Fibroblast of skin of abdomen (primary cell): ENCODE data around the gene ITPKC.
"Not testable (repeated sequence)": the region's sequence is repeated elsewhere in the genome, so short reads cannot be mapped to it uniquely, and the experiment has no call there.

Experiments
- DNase-seq: peaks from one replicate; pipeline ENCODE4 v3.0.0-alpha.2; 2013

Gene ITPKC

GRCh38 chr19:40742477-40742876 lies 25.6 kb downstream of the ITPKC start:
- no peak for DNase-seq

- DNase-seq, result no peak
Measured at GRCh38 chr19:40742886-40743285, 26.0 kb downstream of the ITPKC start.

GRCh38 chr19:40743926-40744325 lies 27.0 kb downstream of the ITPKC start:
- no peak for DNase-seq

GRCh38 chr19:40744554-40745401 lies 27.9 kb downstream of the ITPKC start:
- peak; percentile 17 for DNase-seq

DNA sequence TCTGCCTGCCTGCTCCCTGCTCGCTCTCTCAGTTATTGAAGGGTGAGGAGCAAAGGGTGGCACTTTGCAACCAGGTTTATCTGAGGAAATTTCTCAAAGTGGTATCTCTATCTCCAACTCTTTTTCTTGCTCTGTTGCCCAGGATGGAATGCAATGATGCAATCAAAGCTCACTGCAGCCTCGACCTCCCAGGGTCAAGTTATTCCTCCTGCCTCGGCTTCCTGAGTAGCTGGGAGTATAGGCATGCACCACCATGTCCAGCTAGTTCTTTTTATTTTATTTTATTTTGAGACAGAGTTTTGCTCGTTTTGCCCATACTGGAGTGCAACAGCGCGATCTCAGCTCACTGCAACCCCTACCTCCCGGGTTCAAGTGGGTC lies 28.5 kb downstream of the ITPKC start:
- peak; percentile 65 for DNase-seq

DNA sequence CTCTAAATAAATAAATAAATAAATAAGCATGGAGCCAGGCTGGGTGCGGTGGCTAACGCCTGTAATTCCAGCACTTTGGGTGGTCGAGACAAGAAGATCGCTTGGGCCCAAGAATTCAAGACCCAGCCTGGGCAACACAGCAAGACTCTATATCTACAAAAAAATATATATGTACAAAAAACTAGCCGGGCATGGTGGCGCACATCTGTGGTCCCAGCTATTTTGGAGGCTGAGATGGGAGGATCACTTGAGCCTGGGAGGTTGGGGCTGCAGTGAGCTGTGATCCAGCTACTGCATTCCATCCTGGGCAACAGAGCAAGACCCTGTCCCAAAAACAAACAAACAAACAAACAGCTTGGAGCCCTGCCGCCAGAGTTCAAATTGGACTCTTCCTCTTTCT lies 30.6 kb downstream of the ITPKC start:
- no peak for DNase-seq

- DNase-seq, result peak; percentile 100
Measured at GRCh38 chr19:40750058-40750873, 33.4 kb downstream of the ITPKC start, which contains the start of gene ACTMAP. Gene ACTMAP (minus strand): TSS chr19:40750477. CDS start chr19:40749803, 674 bp downstream.

- peak; percentile 98 for DNase-seq
Measured at GRCh38 chr19:40750874-40751537, 34.1 kb downstream of the ITPKC start, which contains the start of gene SNRPA. Gene SNRPA (plus strand): TSS chr19:40751203. CDS start chr19:40751409, 206 bp downstream.

DNA sequence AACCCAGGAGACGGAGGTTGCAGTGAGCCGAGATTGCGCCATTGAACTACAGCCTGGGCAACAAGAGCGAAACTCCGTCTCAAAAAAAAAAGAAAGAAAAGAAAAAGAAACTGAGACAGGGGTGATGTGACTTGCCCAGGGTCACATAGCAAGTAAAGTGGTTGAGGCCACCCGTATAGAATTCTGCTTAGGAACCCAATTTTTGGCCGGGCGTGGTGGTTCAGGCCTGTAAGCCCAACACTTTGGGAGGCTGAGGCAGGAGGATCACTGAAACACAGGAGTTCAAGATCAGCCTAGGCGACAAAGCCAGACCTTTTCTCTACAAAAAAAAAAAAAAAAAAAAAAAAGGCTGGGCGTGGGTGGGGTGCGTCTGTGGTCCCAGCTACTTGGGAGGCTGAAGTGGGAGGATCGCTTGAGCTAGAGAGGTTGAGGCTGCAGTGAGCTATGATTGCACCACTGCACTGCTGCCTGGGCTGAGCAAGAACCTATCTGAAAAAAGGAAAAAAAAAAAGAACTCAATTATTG lies 35.4 kb downstream of the ITPKC start:
- DNase-seq, result no peak

DNA sequence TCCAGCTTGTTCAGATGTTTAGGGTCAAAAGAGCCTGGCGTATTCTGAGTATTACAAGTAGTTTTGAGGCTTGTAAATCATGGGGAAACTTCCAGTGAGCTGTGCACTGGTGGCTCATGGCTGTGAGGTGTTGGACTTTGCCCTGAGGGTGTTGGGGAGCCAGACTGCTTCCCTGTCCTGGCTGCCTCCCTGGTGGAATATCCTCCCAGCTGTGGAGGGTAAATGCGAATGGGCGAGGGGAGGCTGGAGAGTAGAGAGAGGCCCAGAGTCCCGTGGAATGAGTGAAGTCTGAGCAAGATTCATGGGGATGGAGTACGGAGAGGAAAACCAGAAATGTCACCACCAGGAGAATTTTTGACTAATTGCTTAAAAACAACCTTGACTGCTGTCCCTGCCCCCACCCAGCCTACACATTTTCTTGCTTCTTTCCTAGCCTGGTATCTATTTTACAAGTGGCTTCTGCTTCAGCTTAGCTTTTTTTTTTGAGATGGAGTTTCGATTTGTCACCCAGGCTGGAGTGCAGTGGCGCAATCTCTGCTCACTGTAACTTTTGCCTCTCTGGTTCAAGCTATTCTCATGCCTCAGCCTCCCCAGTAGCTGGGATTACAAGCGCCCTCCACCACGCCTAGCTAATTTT lies 37.8 kb downstream of the ITPKC start:
- DNase-seq, result peak; percentile 42

DNA sequence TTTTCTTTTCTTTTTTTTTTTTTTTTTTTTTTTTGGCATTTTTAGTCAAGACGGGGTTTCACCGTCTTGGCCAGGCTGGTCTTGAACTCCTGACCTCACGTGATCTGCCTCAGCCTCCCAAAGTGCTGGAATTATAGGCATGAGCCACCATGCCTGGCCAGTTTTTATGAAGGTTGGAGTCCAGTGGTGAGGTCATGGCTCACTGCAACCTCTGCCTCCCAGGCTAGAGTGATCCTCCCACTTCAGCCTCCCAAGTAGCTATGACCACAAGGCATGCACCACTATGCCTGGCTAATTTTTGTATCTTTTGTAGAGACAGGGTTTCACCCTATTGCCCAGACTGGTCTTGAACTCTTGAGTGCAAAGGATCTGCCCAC lies 38.3 kb downstream of the ITPKC start:
- DNase-seq, result no peak

DNA sequence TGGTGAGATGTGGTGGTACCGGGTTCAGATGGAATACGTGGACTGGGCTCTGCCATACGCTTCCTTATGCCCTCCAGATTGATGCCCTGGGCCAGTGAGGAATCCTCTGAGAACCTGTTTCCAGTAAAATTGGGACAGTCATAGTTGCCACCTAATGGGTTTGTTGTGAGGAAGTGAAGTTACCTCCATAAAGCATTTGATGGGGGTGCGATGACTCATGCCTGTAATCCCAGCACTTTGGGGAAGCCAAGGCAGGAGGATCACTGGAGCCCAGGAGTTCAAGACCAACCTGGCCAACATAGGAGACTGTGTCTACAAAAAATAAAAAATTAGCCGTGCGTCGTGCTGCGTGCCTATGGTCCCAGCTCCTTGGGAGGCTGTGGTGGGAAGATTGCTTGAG lies 38.9 kb downstream of the ITPKC start:
- DNase-seq, result no peak

GRCh38 chr19:40756502-40757110 lies 39.7 kb downstream of the ITPKC start:
- no peak for DNase-seq

DNA sequence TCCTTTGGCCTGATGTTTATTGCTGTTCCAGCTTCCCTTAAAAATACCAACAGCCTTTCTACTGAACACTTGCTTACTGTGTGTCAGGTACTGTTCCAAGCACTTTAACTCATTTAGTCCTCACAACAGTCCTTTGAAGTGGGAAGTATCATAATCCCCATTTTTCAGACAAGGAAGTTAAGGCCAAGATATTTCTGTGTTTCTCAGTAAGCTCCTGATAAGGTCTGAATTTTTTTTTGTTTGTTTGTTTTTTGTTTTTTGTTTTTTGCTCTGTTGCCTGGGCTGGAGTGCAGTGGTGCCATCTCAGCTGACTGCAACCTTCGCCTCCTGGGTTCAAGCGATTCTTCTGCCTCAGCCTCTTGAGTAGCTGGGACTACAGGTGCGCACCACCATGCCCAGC lies 41.6 kb downstream of the ITPKC start:
- DNase-seq, result no peak

GRCh38 chr19:40759352-40759751 lies 42.4 kb downstream of the ITPKC start:
- no peak for DNase-seq

DNA sequence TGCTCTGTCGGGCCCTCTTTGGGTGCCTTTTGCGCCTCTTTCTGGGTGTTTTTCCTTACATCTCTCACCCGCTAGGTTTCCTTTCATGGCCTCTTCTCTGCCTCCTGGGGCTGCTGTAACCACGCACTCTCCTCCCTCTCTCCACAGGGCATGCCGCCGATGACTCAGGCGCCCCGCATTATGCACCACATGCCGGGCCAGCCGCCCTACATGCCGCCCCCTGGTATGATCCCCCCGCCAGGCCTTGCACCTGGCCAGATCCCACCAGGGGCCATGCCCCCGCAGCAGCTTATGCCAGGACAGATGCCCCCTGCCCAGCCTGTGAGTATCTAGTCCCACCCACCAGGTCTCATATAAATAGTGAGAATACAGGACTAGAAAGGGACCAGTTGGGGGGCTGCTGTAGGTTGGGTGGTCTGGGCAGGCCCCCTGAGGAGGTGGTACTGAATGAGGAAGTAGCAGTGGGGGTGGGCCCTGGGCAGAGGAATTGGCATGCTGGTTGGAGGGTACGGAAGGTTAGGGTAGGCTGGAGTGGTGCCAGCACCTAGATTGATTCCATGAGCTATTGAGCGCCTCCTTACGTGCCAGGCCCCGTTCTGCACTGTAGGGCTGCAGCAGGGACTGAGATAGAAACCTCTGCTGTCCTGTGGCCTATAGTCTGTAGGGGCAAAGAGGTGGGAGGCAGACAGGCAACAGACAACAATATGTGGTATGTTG lies 46.0 kb downstream of the ITPKC start:
- no peak for DNase-seq

DNA sequence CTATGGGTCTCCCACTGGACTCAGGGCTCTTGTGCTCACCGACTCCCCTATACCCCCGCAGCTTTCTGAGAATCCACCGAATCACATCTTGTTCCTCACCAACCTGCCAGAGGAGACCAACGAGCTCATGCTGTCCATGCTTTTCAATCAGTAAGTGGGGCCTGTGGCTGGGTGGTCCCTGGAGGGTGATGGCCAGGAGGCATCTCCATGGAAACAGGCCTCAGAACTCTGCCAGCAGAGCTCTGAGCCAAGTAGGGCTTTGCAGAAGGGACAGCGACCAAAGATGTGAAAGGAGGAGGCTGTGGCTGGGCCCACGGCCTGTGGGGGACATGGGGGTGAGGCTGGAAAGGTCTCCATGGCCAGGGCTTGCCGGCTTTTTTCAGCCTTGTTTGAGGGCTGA lies 46.6 kb downstream of the ITPKC start:
- DNase-seq, result no peak

- no peak for DNase-seq
Measured at GRCh38 chr19:40763963-40764362, 47.1 kb downstream of the ITPKC start.

DNA sequence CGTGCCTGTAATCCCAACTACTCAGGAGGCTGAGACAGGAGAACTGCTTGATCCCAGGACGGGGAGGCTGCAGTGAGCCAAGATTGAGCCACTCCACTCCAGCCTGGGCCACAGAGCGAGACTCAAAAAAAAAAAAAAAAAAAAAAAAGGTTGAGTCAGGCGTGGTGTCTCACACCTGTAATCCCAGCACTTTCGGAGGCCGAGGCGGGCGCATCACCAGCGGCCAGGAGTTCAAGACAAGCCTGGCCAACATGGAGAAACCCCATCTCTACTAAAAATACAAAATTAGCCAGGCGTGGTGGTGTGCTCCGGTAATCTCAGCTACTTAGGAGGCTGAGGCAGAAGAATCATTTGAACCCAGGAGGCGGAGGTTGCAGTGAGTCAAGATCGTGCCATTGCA lies 49.5 kb downstream of the ITPKC start:
- DNase-seq, result not testable (repeated sequence)

DNA sequence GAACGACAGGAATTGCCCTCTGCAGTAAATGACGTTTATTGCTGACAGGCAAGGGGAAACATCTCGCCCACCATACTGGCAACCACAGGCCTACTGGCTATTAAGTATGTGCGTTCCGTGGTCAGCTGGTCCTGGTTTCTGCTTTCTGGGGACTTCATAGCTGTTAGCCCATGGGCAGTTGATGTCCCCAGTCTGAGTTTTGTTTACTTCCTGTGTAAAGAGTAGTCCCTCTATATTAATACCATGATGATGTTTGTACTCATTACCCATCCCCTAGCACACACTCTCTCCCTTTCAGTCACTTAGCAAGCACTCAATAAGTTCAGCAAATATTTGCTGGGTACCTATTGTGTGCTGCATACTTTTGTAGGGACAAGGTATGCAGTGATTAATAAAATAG lies 52.0 kb downstream of the ITPKC start:
- no peak for DNase-seq
